H9 (cell line): ENCODE measurements around the gene RPS27. TPM values are rescaled to one million over a fixed set of nuclear protein-coding genes. Genes with fewer than 3 reads are reported as not detected.
A peak's percentile ranks its signal among the peaks of the same experiment; 100 is the strongest.

ENCODE experiments used
- DNase-seq: peaks from one replicate; pipeline ENCODE4 v3.0.0-alpha.2; 2017
- H2AFZ ChIP-seq: one replicate; pipeline ENCODE4 v1.6.1; 2013; ENCODE audit warnings: mild to moderate bottlenecking, low read length, control low read depth, moderate library complexity
- H2AK5ac ChIP-seq: 2 replicates; pipeline ENCODE4 v1.6.1; 2013; ENCODE audit warnings: low read length, control low read depth, mixed read lengths; ENCODE audit not compliant: insufficient read length
- H2BK120ac ChIP-seq: one replicate; pipeline ENCODE4 v1.6.1; 2013; ENCODE audit warnings: low read depth, mild to moderate bottlenecking, low read length, control low read depth, inconsistent platforms; ENCODE audit not compliant: poor library complexity, severe bottlenecking
- H2BK12ac ChIP-seq: 2 replicates; pipeline ENCODE4 v1.6.1; 2013; ENCODE audit warnings: low read length, control low read depth, mixed read lengths, low read depth; ENCODE audit not compliant: insufficient read length
- H2BK15ac ChIP-seq: 2 replicates; pipeline ENCODE4 v1.6.1; 2013; ENCODE audit warnings: low read depth, low read length, control low read depth
- H2BK20ac ChIP-seq: one replicate; pipeline ENCODE4 v1.6.1; 2013; ENCODE audit warnings: low read depth, mild to moderate bottlenecking, low read length, control low read depth, inconsistent platforms; ENCODE audit not compliant: poor library complexity, severe bottlenecking
- H2BK5ac ChIP-seq: 2 replicates; pipeline ENCODE4 v1.6.1; 2013; ENCODE audit warnings: low read length, control low read depth, mixed read lengths; ENCODE audit not compliant: insufficient read length
- H3K14ac ChIP-seq: 2 replicates; pipeline ENCODE4 v1.6.1; 2013; ENCODE audit warnings: low read length, control low read depth; ENCODE audit not compliant: insufficient read depth
- H3K18ac ChIP-seq: 2 replicates; pipeline ENCODE4 v1.6.1; 2013; ENCODE audit warnings: low read depth, mild to moderate bottlenecking, mixed read lengths, low read length, control low read depth; ENCODE audit not compliant: insufficient read length
- H3K23ac ChIP-seq: 2 replicates; pipeline ENCODE4 v1.6.1; 2013; ENCODE audit warnings: low read length, control low read depth, mixed read lengths, low read depth; ENCODE audit not compliant: insufficient read length
- H3K23me2 ChIP-seq: 2 replicates; pipeline ENCODE4 v1.6.1; 2013; ENCODE audit warnings: low read depth, mild to moderate bottlenecking, mixed read lengths, low read length, control low read depth; ENCODE audit not compliant: insufficient read length, poor library complexity, severe bottlenecking
- H3K27ac ChIP-seq: 2 replicates; pipeline ENCODE4 v1.5.1; 2013; ENCODE audit warnings: low read length, control low read depth, mixed read lengths, low read depth; ENCODE audit not compliant: insufficient read length
- H3K27me3 ChIP-seq: 2 replicates; pipeline ENCODE4 v1.6.1; 2013; ENCODE audit warnings: low read length, control low read depth, inconsistent platforms; ENCODE audit not compliant: insufficient read depth
- H3K4ac ChIP-seq: 2 replicates; pipeline ENCODE4 v1.6.1; 2013; ENCODE audit warnings: low read depth, mild to moderate bottlenecking, control low read depth, inconsistent platforms, low read length, moderate library complexity
- H3K4me1 ChIP-seq: 2 replicates; pipeline ENCODE4 v1.6.1; 2013; ENCODE audit warnings: low read length, control low read depth, inconsistent platforms; ENCODE audit not compliant: insufficient read depth
- H3K4me2 ChIP-seq: 2 replicates; pipeline ENCODE4 v1.6.1; 2013; ENCODE audit warnings: low read length, control low read depth, mixed read lengths; ENCODE audit not compliant: insufficient read length, insufficient read depth
- H3K56ac ChIP-seq: 2 replicates; pipeline ENCODE4 v1.6.1; 2013; ENCODE audit warnings: low read depth, mild to moderate bottlenecking, mixed read lengths, low read length, control low read depth; ENCODE audit not compliant: insufficient read length
- H3K79me1 ChIP-seq: 2 replicates; pipeline ENCODE4 v1.6.1; 2013; ENCODE audit warnings: low read depth, mild to moderate bottlenecking, moderate library complexity, low read length, control low read depth, inconsistent platforms; ENCODE audit not compliant: insufficient read depth, poor library complexity, severe bottlenecking
- H3K79me2 ChIP-seq: 2 replicates; pipeline ENCODE4 v1.6.1; 2013; ENCODE audit warnings: low read length, control low read depth, inconsistent platforms; ENCODE audit not compliant: insufficient read depth
- H3K9ac ChIP-seq: 2 replicates; pipeline ENCODE4 v1.6.1; 2013; ENCODE audit warnings: low read length, control low read depth, mixed read lengths; ENCODE audit not compliant: insufficient read length; ENCODE audit errors: extremely low read depth
- H3K9me3 ChIP-seq: one replicate; pipeline ENCODE4 v1.6.1; 2013; ENCODE audit warnings: low read depth, low read length, inconsistent platforms; ENCODE audit not compliant: control insufficient read depth
- H3T11ph ChIP-seq: one replicate; pipeline ENCODE4 v1.6.1; 2013; ENCODE audit warnings: mild to moderate bottlenecking, low read length, control low read depth, inconsistent platforms
- H4K20me1 ChIP-seq: one replicate; pipeline ENCODE4 v1.6.1; 2013; ENCODE audit not compliant: control insufficient read depth, insufficient read length, insufficient read depth
- H4K5ac ChIP-seq: 2 replicates; pipeline ENCODE4 v1.6.1; 2013; ENCODE audit warnings: low read depth, mild to moderate bottlenecking, mixed read lengths, low read length, control low read depth; ENCODE audit not compliant: insufficient read length
- H4K8ac ChIP-seq: replicated peaks from 2 replicates; pipeline ENCODE4 v1.6.1; 2013; ENCODE audit warnings: low read length, control low read depth, mixed read lengths, low read depth; ENCODE audit not compliant: insufficient read length
- H4K91ac ChIP-seq: 2 replicates; pipeline ENCODE4 v1.6.1; 2013; ENCODE audit warnings: low read depth, mild to moderate bottlenecking, moderate library complexity, mixed read lengths, low read length, control low read depth; ENCODE audit not compliant: insufficient read length
- H3K27ac Mint-ChIP-seq, 3 experiments: 2 replicates in 2 of 3; 3 replicates in 1 of 3; pipeline ENCODE4 v1.8.0; 2020 to 2021; ENCODE audit warnings: mixed read lengths in 3 of 3, mild to moderate bottlenecking in 1 of 3, moderate library complexity in 1 of 3
- H3K27me3 Mint-ChIP-seq: 2 replicates; pipeline ENCODE4 v1.8.0; 2021; ENCODE audit warnings: low read depth, mild to moderate bottlenecking, moderate library complexity, mixed read lengths
- H3K36me3 Mint-ChIP-seq, 3 experiments: 2 replicates in 2 of 3; 3 replicates in 1 of 3; pipeline ENCODE4 v1.8.0; 2020 to 2021; ENCODE audit warnings: low read depth in 3 of 3, mixed read lengths in 3 of 3; ENCODE audit not compliant: insufficient read depth in 1 of 3
- H3K4me1 Mint-ChIP-seq, 2 experiments: 2 replicates each; pipeline ENCODE4 v1.8.0; 2020; ENCODE audit warnings: mixed read lengths in 2 of 2
- H3K4me3 Mint-ChIP-seq, 2 experiments: 2 replicates in 1 of 2; 3 replicates in 1 of 2; pipeline ENCODE4 v1.8.0; 2020 to 2021; ENCODE audit warnings: mild to moderate bottlenecking in 2 of 2, mixed read lengths in 2 of 2, moderate library complexity in 1 of 2
- H3K9me3 Mint-ChIP-seq, 2 experiments: 2 replicates in 1 of 2; 3 replicates in 1 of 2; pipeline ENCODE4 v1.8.0; 2020; ENCODE audit warnings: mild to moderate bottlenecking in 2 of 2, mixed read lengths in 2 of 2, moderate library complexity in 1 of 2
- CTCF ChIP-seq: fragments of 200-600 bp; sonication (generic); conservative IDR thresholded peaks from 3 replicates; pipeline ENCODE4 v1.8.0; 2021; ENCODE audit warnings: antibody characterized with exemption, mild to moderate bottlenecking
- WGBS: extraction: QIAGEN DNeasy Blood & Tissue Kit; methylation state at CpG from one replicate; pipeline ENCODE4 v1.1.7; 2013; ENCODE audit warnings: missing lambda C conversion rate, low lambda C conversion rate, mixed read lengths; ENCODE audit not compliant: insufficient read length; ENCODE audit errors: extremely low coverage; 5-methylcytosine and 5-hydroxymethylcytosine counted together
- total RNA-seq: library from RNA; stranded (reverse); gene quantifications from 2 replicates; pipeline ENCODE4 v1.2.1, GENCODE V29; 2021

The RPS27 gene
- total RNA-seq, 1 experiment from 2014 or later: 2,321 TPM

DNA sequence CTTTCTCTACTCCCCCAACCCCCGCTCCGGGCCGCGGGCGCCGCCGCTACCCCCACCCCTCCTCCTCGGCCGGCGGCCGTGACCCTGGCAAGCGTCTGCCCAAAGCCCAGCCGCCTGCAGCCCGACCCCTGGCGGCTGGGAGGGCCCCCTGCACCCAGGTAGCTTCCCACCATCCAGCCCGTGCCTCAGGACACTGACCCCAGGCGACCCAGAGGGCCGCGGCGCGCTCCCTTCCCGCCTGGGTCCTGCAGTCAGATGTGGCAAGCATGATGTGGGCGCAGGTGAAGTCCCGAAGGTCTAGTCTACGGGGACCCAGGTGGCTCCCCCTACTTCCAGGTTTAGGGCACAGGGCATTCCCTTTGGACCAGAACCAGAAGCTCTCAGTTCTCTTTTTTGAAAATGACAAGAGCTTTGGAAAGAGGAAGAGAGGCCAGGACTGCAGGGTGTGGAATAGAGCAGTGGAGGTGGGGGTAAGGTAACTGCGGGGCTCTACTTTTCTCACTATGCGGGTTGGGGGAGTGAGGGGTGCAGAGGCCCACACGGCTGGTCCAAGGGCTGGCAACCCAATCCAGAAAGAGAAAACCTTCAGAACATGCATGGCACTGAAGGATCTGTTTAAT is 43.8 kb upstream of the RPS27 start, which contains the start of gene DENND4B:
Gene DENND4B (minus strand): TSS at position 97 of the 620 bp plus-strand sequence. CDS start 2,344 bp downstream, outside the sequence.
- Histone ChIP-seq H3K27me3 (no peaks in the 10 kb centered on the region), H3K18ac (no peak within 1 kb of the TSS), H3K9ac (peak within 1 kb of the TSS; percentile 61), H2AK5ac (no peak within 1 kb of the TSS), H3K14ac (peak within 1 kb of the TSS; percentile 75), H2AFZ (no peak within 1 kb of the TSS), H3K56ac (no peak within 1 kb of the TSS), H4K8ac (no peak within 1 kb of the TSS), H3K4me1 (no peaks in the 10 kb centered on the region; the same call in 1 of the 2 replicates), H3K9me3 (no peaks in the 10 kb centered on the region), H4K20me1 (peaks cover 2% of the 10 kb centered on the region), H2BK15ac (no peak within 1 kb of the TSS), H3K23ac (no peak within 1 kb of the TSS), H3K79me1 (peaks cover 3% of the 10 kb centered on the region), H3K27ac (no peak within 1 kb of the TSS), H2BK120ac (no peak within 1 kb of the TSS), H4K5ac (no peak within 1 kb of the TSS), H2BK12ac (no peak within 1 kb of the TSS), H3K4me2 (peak within 1 kb of the TSS; percentile 52), H3K23me2 (peaks cover 5% of the 10 kb centered on the region), H2BK20ac (no peak within 1 kb of the TSS), H4K91ac (no peak within 1 kb of the TSS), H3K79me2 (no peaks in the 10 kb centered on the region), H2BK5ac (no peak within 1 kb of the TSS), H3T11ph (no peak within 1 kb of the TSS), H3K4ac (no peak within 1 kb of the TSS)
- peak; percentile 96 for TF ChIP-seq CTCF
- H3K4me1 Mint-ChIP-seq: peaks cover 10 to 17% of the 10 kb centered on the region in 2 experiments
- H3K9me3 Mint-ChIP-seq: no peaks in the 10 kb centered on the region
- peak within 1 kb of the TSS; percentile 64 to 94 (median 83); a peak in 6 of 7 replicates for H3K27ac Mint-ChIP-seq
- peaks cover 14 to 57% (median 44%) of the 10 kb centered on the region in 3 experiments for H3K36me3 Mint-ChIP-seq
- no CpG with 5 or more reads among the region's 28 CpGs for WGBS
- H3K27me3 Mint-ChIP-seq: no peaks in the 10 kb centered on the region
- peak; percentile 94 for DNase-seq
- H3K4me3 Mint-ChIP-seq: peak within 1 kb of the TSS; percentile 82 to 93
